ENCODE measurements around the gene DLAT.
"Not testable (repeated sequence)": the region's sequence is repeated elsewhere in the genome, so short reads cannot be mapped to it uniquely, and the experiment has no call there.

The DLAT gene

GRCh38 chr11:112023104-112023503, 2.1 kb upstream of the DLAT start:
- H3K4me3 ChIP-seq (ENCODE audit: low read depth, low read length) = no peak overlapping the region
- TF ChIP-seq POLR2A (IDR thresholded peaks at IDR 0.05; ENCODE audit: extremely low read depth, insufficient read length) (no peak), CTCF (IDR thresholded peaks at IDR 0.05; ENCODE audit: low read depth, low read length) (peak; percentile 6), MYC (IDR thresholded peaks at IDR 0.05; ENCODE audit: low read depth, low read length) (no peak), MAX (IDR thresholded peaks at IDR 0.05; ENCODE audit: low read depth, low read length) (no peak)
- DNase-seq (ENCODE audit: low read depth) = peak; percentile 44

- DNase-seq (ENCODE audit: low read depth) = peak; percentile 87
- peak overlapping the region; percentile 83 for H3K4me3 ChIP-seq (ENCODE audit: low read depth, low read length)
- TF ChIP-seq CTCF (IDR thresholded peaks at IDR 0.05; ENCODE audit: low read depth, low read length) (no peak), MYC (IDR thresholded peaks at IDR 0.05; ENCODE audit: low read depth, low read length) (peak; percentile 91), POLR2A (IDR thresholded peaks at IDR 0.05; ENCODE audit: extremely low read depth, insufficient read length) (no peak), MAX (IDR thresholded peaks at IDR 0.05; ENCODE audit: low read depth, low read length) (peak; percentile 85)
Observed at GRCh38 chr11:112024178-112024772, 933 bp upstream of the DLAT start.

DNA sequence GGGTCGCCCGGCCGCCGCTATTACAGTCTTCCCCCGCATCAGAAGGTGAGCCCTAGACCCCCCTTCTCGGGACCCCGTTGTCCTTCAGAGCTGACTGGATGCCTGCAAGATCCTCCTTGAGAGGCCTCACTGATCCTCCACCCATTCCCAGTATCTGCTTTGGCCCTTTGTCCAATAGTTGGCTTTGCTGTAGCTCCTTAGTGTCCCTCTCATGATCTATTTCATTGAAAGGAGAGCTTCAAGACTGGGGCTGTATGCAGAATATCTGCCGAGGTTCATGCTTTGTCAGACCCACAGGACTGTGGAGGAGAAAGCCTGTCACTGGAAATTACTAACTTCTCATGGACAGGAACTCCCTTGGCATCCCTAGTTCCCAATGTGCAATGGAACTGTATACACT, 499 bp downstream of the DLAT start:
- no peak for TF ChIP-seq POLR2A (IDR thresholded peaks at IDR 0.05; ENCODE audit: extremely low read depth, insufficient read length)
- no peak for TF ChIP-seq MYC (IDR thresholded peaks at IDR 0.05; ENCODE audit: low read depth, low read length)
- no peak for TF ChIP-seq MAX (IDR thresholded peaks at IDR 0.05; ENCODE audit: low read depth, low read length)
- TF ChIP-seq CTCF (IDR thresholded peaks at IDR 0.05; ENCODE audit: low read depth, low read length) = no peak
- DNase-seq (ENCODE audit: low read depth) = peak; percentile 50
- peak overlapping the region; percentile 83 for H3K4me3 ChIP-seq (ENCODE audit: low read depth, low read length)

GRCh38 chr11:112026784-112027410, 1.7 kb downstream of the DLAT start:
- not testable (repeated sequence) for DNase-seq (ENCODE audit: low read depth); H3K4me3 ChIP-seq (ENCODE audit: low read depth, low read length)

- DNase-seq (ENCODE audit: low read depth) = no peak
- TF ChIP-seq CTCF (IDR thresholded peaks at IDR 0.05; ENCODE audit: low read depth, low read length) = no peak
- TF ChIP-seq POLR2A (IDR thresholded peaks at IDR 0.05; ENCODE audit: extremely low read depth, insufficient read length) = no peak
- no peak for TF ChIP-seq MYC (IDR thresholded peaks at IDR 0.05; ENCODE audit: low read depth, low read length)
- TF ChIP-seq MAX (IDR thresholded peaks at IDR 0.05; ENCODE audit: low read depth, low read length) = no peak
- no peak overlapping the region for H3K4me3 ChIP-seq (ENCODE audit: low read depth, low read length)
Observed at GRCh38 chr11:112029460-112029859, 4.3 kb downstream of the DLAT start.

- no peak overlapping the region for H3K4me3 ChIP-seq (ENCODE audit: low read depth, low read length)
- DNase-seq (ENCODE audit: low read depth) = no peak
- TF ChIP-seq MAX (IDR thresholded peaks at IDR 0.05; ENCODE audit: low read depth, low read length) = no peak
- TF ChIP-seq MYC (IDR thresholded peaks at IDR 0.05; ENCODE audit: low read depth, low read length) = no peak
- no peak for TF ChIP-seq CTCF (IDR thresholded peaks at IDR 0.05; ENCODE audit: low read depth, low read length)
- no peak for TF ChIP-seq POLR2A (IDR thresholded peaks at IDR 0.05; ENCODE audit: extremely low read depth, insufficient read length)
Observed at GRCh38 chr11:112033902-112034301, 8.7 kb downstream of the DLAT start.
